CD4-positive, alpha-beta T cell treated with Interleukin-2 at 100 ng/mL for 4 hours (primary cell): ENCODE results near the gene HCAR3.
"Not testable (repeated sequence)": the region's sequence is repeated elsewhere in the genome, so short reads cannot be mapped to it uniquely, and the experiment has no call there.

Source experiments
- DNase-seq: peaks from one replicate; pipeline ENCODE4 v3.0.0-alpha.2; 2020; ENCODE audit warnings: low spot score

Gene HCAR3

GRCh38 chr12:122721057-122721545, 4.5 kb upstream of the HCAR3 start:
- no peak for DNase-seq

- not testable (repeated sequence) for DNase-seq
Observed at GRCh38 chr12:122715211-122715610, 1.4 kb downstream of the HCAR3 start.

- not testable (repeated sequence) for DNase-seq
Observed at GRCh38 chr12:122713491-122714188, 3.0 kb downstream of the HCAR3 start.

- not testable (repeated sequence) for DNase-seq
Observed at GRCh38 chr12:122711266-122711665, 5.3 kb downstream of the HCAR3 start.

GRCh38 chr12:122710341-122710740, 6.3 kb downstream of the HCAR3 start:
- DNase-seq: not testable (repeated sequence)

GRCh38 chr12:122709287-122709686, 7.3 kb downstream of the HCAR3 start:
- not testable (repeated sequence) for DNase-seq

GRCh38 chr12:122703841-122704240, 12.8 kb downstream of the HCAR3 start:
- DNase-seq: not testable (repeated sequence)

GRCh38 chr12:122702890-122703611, 13.6 kb downstream of the HCAR3 start, which contains the start of gene HCAR2:
Gene HCAR2 (minus strand): TSS chr12:122703357. CDS start chr12:122703283, 74 bp downstream.
- not testable (repeated sequence) for DNase-seq

- DNase-seq: not testable (repeated sequence)
Observed at GRCh38 chr12:122701481-122701880, 15.1 kb downstream of the HCAR3 start.

GRCh38 chr12:122700038-122700710, 16.4 kb downstream of the HCAR3 start:
- DNase-seq: not testable (repeated sequence)

- not testable (repeated sequence) for DNase-seq
Observed at GRCh38 chr12:122696922-122697321, 19.7 kb downstream of the HCAR3 start.

GRCh38 chr12:122691566-122691965, 25.0 kb downstream of the HCAR3 start:
- no peak for DNase-seq

GRCh38 chr12:122688291-122688690, 28.3 kb downstream of the HCAR3 start:
- DNase-seq: no peak

- no peak for DNase-seq
Observed at GRCh38 chr12:122687086-122687485, 29.5 kb downstream of the HCAR3 start.

GRCh38 chr12:122686538-122686937, 30.1 kb downstream of the HCAR3 start:
- no peak for DNase-seq

- no peak for DNase-seq
Observed at GRCh38 chr12:122684297-122684813, 32.3 kb downstream of the HCAR3 start.

- DNase-seq: no peak
Observed at GRCh38 chr12:122681814-122682213, 34.8 kb downstream of the HCAR3 start.

- DNase-seq: not testable (repeated sequence)
Observed at GRCh38 chr12:122680989-122681388, 35.6 kb downstream of the HCAR3 start.

- not testable (repeated sequence) for DNase-seq
Observed at GRCh38 chr12:122676781-122677180, 39.8 kb downstream of the HCAR3 start.

- not testable (repeated sequence) for DNase-seq
Observed at GRCh38 chr12:122676015-122676414, 40.6 kb downstream of the HCAR3 start.

GRCh38 chr12:122672515-122672914, 44.1 kb downstream of the HCAR3 start:
- DNase-seq: no peak

- DNase-seq: no peak
Observed at GRCh38 chr12:122669397-122670070, 47.1 kb downstream of the HCAR3 start.
